OCI-LY7 (cell line): ENCODE measurements around the gene ZNRF4. TPM values are rescaled to one million over a fixed set of nuclear protein-coding genes. Genes with fewer than 3 reads are reported as not detected.
"Not testable (repeated sequence)": the region's sequence is repeated elsewhere in the genome, so short reads cannot be mapped to it uniquely, and the experiment has no call there.

Experiments
- BruUV-seq: library from RNA; stranded (reverse); fragments of 400-500 nt; replicated peaks from 2 replicates; lab custom pipeline; 2021; lab: Mats Ljungman, UMichigan
- CTCF ChIA-PET: fragments of 300-600 bp; sonication (Branson Sonifier 250); formaldehyde crosslinking; loops from one replicate; lab custom pipeline; 2022; ENCODE audit warnings: antibody characterized with exemption; ENCODE audit not compliant: unreplicated experiment; lab: Charles Lee
- POLR2A ChIA-PET: fragments of 300-600 bp; sonication (Branson Sonifier 250); formaldehyde crosslinking; loops from one replicate; lab custom pipeline; 2022; ENCODE audit warnings: antibody characterized with exemption; lab: Charles Lee
- DNase-seq: peaks from one replicate; pipeline ENCODE4 v3.0.0-alpha.2; 2015; ENCODE audit warnings: low spot score
- H2AFZ ChIP-seq: fragments of 200-600 bp; sonication (generic), shearing (Covaris generic); 2 replicates; pipeline ENCODE4 v1.6.1; 2014; ENCODE audit warnings: mild to moderate bottlenecking, antibody characterized with exemption, low read length, moderate library complexity
- H3K27ac ChIP-seq: fragments of 200-600 bp; sonication (generic); 2 replicates; pipeline ENCODE4 v1.5.1; 2014; ENCODE audit warnings: mixed run types, low read depth, mild to moderate bottlenecking, moderate library complexity, low read length, inconsistent platforms; ENCODE audit not compliant: poor library complexity, severe bottlenecking
- H3K36me3 ChIP-seq: fragments of 200-600 bp; sonication (generic); 2 replicates; pipeline ENCODE4 v1.6.1; 2014; ENCODE audit warnings: mild to moderate bottlenecking, antibody characterized with exemption, low read length, moderate library complexity, mixed read lengths; ENCODE audit not compliant: insufficient read depth
- H3K4me1 ChIP-seq: fragments of 200-600 bp; sonication (generic); 2 replicates; pipeline ENCODE4 v1.5.1; 2014; ENCODE audit warnings: mild to moderate bottlenecking, low read length; ENCODE audit not compliant: insufficient read depth, poor library complexity, severe bottlenecking
- H3K4me2 ChIP-seq: fragments of 200-600 bp; sonication (generic); 2 replicates; pipeline ENCODE4 v1.6.1; 2014; ENCODE audit warnings: mild to moderate bottlenecking, low read length
- H3K4me3 ChIP-seq: fragments of 200-600 bp; sonication (generic); 2 replicates; pipeline ENCODE4 v1.5.1; 2014; ENCODE audit warnings: mild to moderate bottlenecking, low read depth, low read length; ENCODE audit not compliant: poor library complexity, severe bottlenecking
- H3K79me2 ChIP-seq: fragments of 200-600 bp; sonication (generic); 2 replicates; pipeline ENCODE4 v1.6.1; 2016; ENCODE audit warnings: low read depth, mild to moderate bottlenecking, low read length, moderate library complexity, mixed read lengths; ENCODE audit not compliant: insufficient read depth
- H3K9me2 ChIP-seq: fragments of 200-600 bp; sonication (generic); 2 replicates; pipeline ENCODE4 v1.6.1; 2016; ENCODE audit warnings: mild to moderate bottlenecking, low read length, mixed read lengths; ENCODE audit not compliant: insufficient read depth
- H3K9me3 ChIP-seq: fragments of 200-600 bp; sonication (generic); 2 replicates; pipeline ENCODE4 v1.6.1; 2014; ENCODE audit warnings: mild to moderate bottlenecking, mixed run types, low read length, mixed read lengths
- H4K20me1 ChIP-seq: fragments of 200-600 bp; sonication (generic); 2 replicates; pipeline ENCODE4 v1.6.1; 2014; ENCODE audit warnings: mild to moderate bottlenecking, antibody characterized with exemption, low read length, moderate library complexity, mixed read lengths; ENCODE audit not compliant: insufficient read depth
- EZH2phosphoT487 ChIP-seq: fragments of 200-600 bp; sonication (generic); IDR thresholded peaks from 2 replicates; pipeline ENCODE4 v1.6.1; 2018; ENCODE audit warnings: low read depth, borderline replicate concordance, mild to moderate bottlenecking, mixed run types, antibody characterized with exemption, low read length, moderate library complexity, mixed read lengths
- intact Hi-C: fragments of 100-400 bp; cut with micrococcal nuclease; formaldehyde crosslinking; loops from one replicate; pipeline ENCODE4 v1.10.0; 2022; ENCODE audit not compliant: unreplicated experiment
- total RNA-seq, 2 experiments: library from RNA; depleted of rRNA in 1 of 2; stranded (reverse); fragments of >200 nt in 1 of 2; shearing (Covaris generic) in 1 of 2; gene quantifications; 2 replicates each; pipeline ENCODE4 v1.2.3, GENCODE V29; 2014 to 2022
- TF ChIP-seq, protein P1 (sequence below): fragments of 200-600 bp; sonication (generic); conservative IDR thresholded peaks from 2 replicates; pipeline ENCODE4 v1.5.1; 2014; ENCODE audit warnings: mild to moderate bottlenecking, antibody characterized with exemption, low read length, moderate library complexity, mixed read lengths

ZNRF4 gene
- total RNA-seq, 2 experiments from 2014 or later = not detected

GRCh38 chr19:5436106-5436947 lies 18.9 kb upstream of the ZNRF4 start:
- Histone ChIP-seq H3K4me2 (no peak overlapping the region), H3K4me3 (no peak overlapping the region), H3K4me1 (no peaks in the 10 kb centered on the region), H3K79me2 (no peaks in the 10 kb centered on the region), H4K20me1 (no peaks in the 10 kb centered on the region), H3K9me3 (no peaks in the 10 kb centered on the region), H3K9me2 (no peaks in the 10 kb centered on the region), H3K36me3 (no peaks in the 10 kb centered on the region), H3K27ac (no peak overlapping the region), H2AFZ (no peak overlapping the region)
- intact Hi-C loops = no loop called here
- POLR2A ChIA-PET = no interaction called here
- DNase-seq = no peak
- BruUV-seq = no TSS peak
- CTCF ChIA-PET = no interaction called here
- TF ChIP-seq EZH2phosphoT487 = no peak
- TF ChIP-seq, protein P1, sequence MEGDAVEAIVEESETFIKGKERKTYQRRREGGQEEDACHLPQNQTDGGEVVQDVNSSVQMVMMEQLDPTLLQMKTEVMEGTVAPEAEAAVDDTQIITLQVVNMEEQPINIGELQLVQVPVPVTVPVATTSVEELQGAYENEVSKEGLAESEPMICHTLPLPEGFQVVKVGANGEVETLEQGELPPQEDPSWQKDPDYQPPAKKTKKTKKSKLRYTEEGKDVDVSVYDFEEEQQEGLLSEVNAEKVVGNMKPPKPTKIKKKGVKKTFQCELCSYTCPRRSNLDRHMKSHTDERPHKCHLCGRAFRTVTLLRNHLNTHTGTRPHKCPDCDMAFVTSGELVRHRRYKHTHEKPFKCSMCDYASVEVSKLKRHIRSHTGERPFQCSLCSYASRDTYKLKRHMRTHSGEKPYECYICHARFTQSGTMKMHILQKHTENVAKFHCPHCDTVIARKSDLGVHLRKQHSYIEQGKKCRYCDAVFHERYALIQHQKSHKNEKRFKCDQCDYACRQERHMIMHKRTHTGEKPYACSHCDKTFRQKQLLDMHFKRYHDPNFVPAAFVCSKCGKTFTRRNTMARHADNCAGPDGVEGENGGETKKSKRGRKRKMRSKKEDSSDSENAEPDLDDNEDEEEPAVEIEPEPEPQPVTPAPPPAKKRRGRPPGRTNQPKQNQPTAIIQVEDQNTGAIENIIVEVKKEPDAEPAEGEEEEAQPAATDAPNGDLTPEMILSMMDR = no peak

- TF ChIP-seq, protein P1 = no peak
- no peak for TF ChIP-seq EZH2phosphoT487
- Histone ChIP-seq H3K4me1 (no peaks in the 10 kb centered on the region), H3K4me2 (no peak overlapping the region), H4K20me1 (no peaks in the 10 kb centered on the region), H2AFZ (no peak overlapping the region), H3K9me2 (no peaks in the 10 kb centered on the region), H3K36me3 (no peaks in the 10 kb centered on the region), H3K4me3 (no peak overlapping the region), H3K9me3 (no peaks in the 10 kb centered on the region), H3K27ac (no peak overlapping the region), H3K79me2 (no peaks in the 10 kb centered on the region)
- CTCF ChIA-PET = no interaction called here
- intact Hi-C loops = no loop called here
- no peak for DNase-seq
- no TSS peak for BruUV-seq
- POLR2A ChIA-PET = no interaction called here
Observed at GRCh38 chr19:5436948-5437306, 18.3 kb upstream of the ZNRF4 start.

- H3K4me1 ChIP-seq, intact Hi-C loops, H3K9me2 ChIP-seq, H3K27ac ChIP-seq, DNase-seq, H3K79me2 ChIP-seq, H3K4me3 ChIP-seq, H3K9me3 ChIP-seq, BruUV-seq, CTCF ChIA-PET, H2AFZ ChIP-seq, H3K4me2 ChIP-seq, POLR2A ChIA-PET, H4K20me1 ChIP-seq, H3K36me3 ChIP-seq: not testable (repeated sequence)
Observed at GRCh38 chr19:5438756-5439155, 16.5 kb upstream of the ZNRF4 start.
